GM12892 (cell line): Measurements from ENCODE around the gene TFF2.

Experiments
- POLR2A ChIP-seq: IDR thresholded peaks from 2 replicates; pipeline ENCODE4 v1.6.1; 2011; ENCODE audit warnings: low read depth, low read length, control low read depth
- POLR2AphosphoS5 ChIP-seq: IDR thresholded peaks from 2 replicates; pipeline ENCODE4 v1.6.1; 2011; ENCODE audit warnings: low read depth, low read length, control low read depth
- TAF1 ChIP-seq: IDR thresholded peaks from 2 replicates; pipeline ENCODE4 v1.6.1; 2011; ENCODE audit warnings: low read depth, mild to moderate bottlenecking, control low read depth, low read length, borderline replicate concordance

DNA sequence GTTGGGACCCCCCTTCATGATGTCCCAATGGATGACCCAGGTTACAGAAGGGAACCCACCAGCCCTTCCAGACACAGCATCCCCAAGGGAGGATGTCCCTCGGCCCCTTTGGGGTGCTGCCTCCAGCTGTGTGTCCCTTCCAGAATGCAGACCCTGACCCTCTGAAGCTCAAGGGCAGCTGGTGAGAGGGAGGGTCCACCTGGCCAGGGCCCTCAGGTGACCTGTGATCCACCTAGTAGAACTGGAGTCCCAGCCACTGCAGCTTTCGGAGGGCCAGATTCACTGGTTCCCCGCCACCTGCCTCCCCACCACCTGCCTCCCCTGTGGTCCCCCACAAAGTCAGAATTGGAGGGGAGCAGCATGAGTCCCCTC lies 25.2 kb upstream of the TFF2 start:
- TF ChIP-seq POLR2A (no peak), TAF1 (no peak), POLR2AphosphoS5 (no peak)
